Activated naive CD8-positive, alpha-beta T cell treated with anti-CD3 and anti-CD28 coated beads, Interleukin-2, amount 50 U/mL, for 16 hours (primary cell): ENCODE measurements around the gene TRIM46.

Experiments used
- DNase-seq: peaks from one replicate; pipeline ENCODE4 v3.0.0-alpha.2; 2020; ENCODE audit warnings: low read depth, low spot score

TRIM46 gene

GRCh38 chr1:155171836-155172731, 1.6 kb upstream of the TRIM46 start:
- DNase-seq, result no peak

GRCh38 chr1:155172732-155173477, 744 bp upstream of the TRIM46 start, which contains the start of gene KRTCAP2:
TSS of gene KRTCAP2 (minus strand) at chr1:155173304. CDS start at chr1:155173224, 80 bp downstream.
- DNase-seq, result peak; percentile 85

- DNase-seq, result no peak
These were observed 953 bp downstream of the TRIM46 start for GRCh38 chr1:155174324-155175280.

GRCh38 chr1:155175281-155175926, 1.8 kb downstream of the TRIM46 start:
- no peak for DNase-seq

GRCh38 chr1:155175927-155176371, 2.3 kb downstream of the TRIM46 start:
- DNase-seq, result no peak

GRCh38 chr1:155176544-155177071, 3.0 kb downstream of the TRIM46 start:
- DNase-seq, result peak; percentile 67

GRCh38 chr1:155177192-155177917, 3.7 kb downstream of the TRIM46 start:
- no peak for DNase-seq

GRCh38 chr1:155177918-155178281, 4.3 kb downstream of the TRIM46 start:
- no peak for DNase-seq

- no peak for DNase-seq
These were observed 4.9 kb downstream of the TRIM46 start for GRCh38 chr1:155178441-155179111.

- DNase-seq, result no peak
These were observed 5.7 kb downstream of the TRIM46 start for GRCh38 chr1:155179112-155180031.

GRCh38 chr1:155181371-155182051, 7.9 kb downstream of the TRIM46 start:
- DNase-seq, result no peak

- no peak for DNase-seq
These were observed 8.5 kb downstream of the TRIM46 start for GRCh38 chr1:155182052-155182550.

- no peak for DNase-seq
These were observed 10.1 kb downstream of the TRIM46 start for GRCh38 chr1:155183775-155184221.

GRCh38 chr1:155184351-155184811, 10.7 kb downstream of the TRIM46 start:
- no peak for DNase-seq

GRCh38 chr1:155184835-155185782, 11.5 kb downstream of the TRIM46 start:
- DNase-seq, result no peak

- DNase-seq, result no peak
These were observed 12.1 kb downstream of the TRIM46 start for GRCh38 chr1:155185783-155186066.
